H1 (cell line): ENCODE measurements around the gene CACNG7. TPM values are rescaled to one million over a fixed set of nuclear protein-coding genes. Genes with fewer than 3 reads are reported as not detected.

Experiments
- CTCF ChIA-PET: fragments of 300-600 bp; sonication (Branson Sonifier 250); formaldehyde crosslinking; loops from one replicate; lab custom pipeline; 2021; ENCODE audit not compliant: partially characterized antibody; lab: Charles Lee
- POLR2A ChIA-PET: fragments of 300-600 bp; sonication (Branson Sonifier 250); formaldehyde crosslinking; loops from one replicate; lab custom pipeline; 2021; ENCODE audit warnings: inconsistent platforms; ENCODE audit not compliant: partially characterized antibody; lab: Charles Lee
- DNase-seq, 2 experiments: peaks; one replicate each; pipeline versions ENCODE4 v3.0.0 to v3.0.0-alpha.2; 2010 to 2022; ENCODE audit warnings: low spot score in 2 of 2, low read depth in 1 of 2, mixed read lengths in 1 of 2
- FAIRE-seq: peaks from 2 replicates; lab custom pipeline; 2011; peaks lifted over from hg19 to GRCh38; lab: Jason Lieb, UNC
- H2AFZ ChIP-seq: 2 replicates; pipeline ENCODE4 v1.8.1; 2012; ENCODE audit warnings: low read length, inconsistent platforms
- H2AK5ac ChIP-seq: 2 replicates; pipeline ENCODE4 v1.6.1; 2013; ENCODE audit warnings: low read depth, low read length
- H2BK120ac ChIP-seq: replicated peaks from 2 replicates; pipeline ENCODE3; 2013; ENCODE audit warnings: low read depth, low read length, inconsistent platforms
- H2BK12ac ChIP-seq: 2 replicates; pipeline ENCODE4 v1.6.1; 2013; ENCODE audit warnings: low read depth, low read length
- H2BK15ac ChIP-seq: 2 replicates; pipeline ENCODE4 v1.6.1; 2013; ENCODE audit warnings: low read length
- H2BK20ac ChIP-seq: 2 replicates; pipeline ENCODE4 v1.6.1; 2013; ENCODE audit warnings: low read length
- H2BK5ac ChIP-seq: 2 replicates; pipeline ENCODE4 v1.6.1; 2013; ENCODE audit warnings: low read depth, low read length
- H3K14ac ChIP-seq: 2 replicates; pipeline ENCODE4 v1.6.1; 2013; ENCODE audit warnings: inconsistent platforms; ENCODE audit not compliant: insufficient read length
- H3K18ac ChIP-seq: 2 replicates; pipeline ENCODE4 v1.6.1; 2013; ENCODE audit warnings: low read length; ENCODE audit errors: extremely low read depth
- H3K23ac ChIP-seq: 2 replicates; pipeline ENCODE4 v1.6.1; 2013; ENCODE audit warnings: inconsistent platforms; ENCODE audit not compliant: insufficient read length
- H3K23me2 ChIP-seq: 2 replicates; pipeline ENCODE4 v1.6.1; 2013; ENCODE audit warnings: low read depth, low read length
- H3K27ac ChIP-seq: 2 replicates; pipeline ENCODE4 v1.6.1; 2011; ENCODE audit warnings: low read depth, low read length, inconsistent platforms
- H3K27me3 ChIP-seq, 4 experiments: replicated peaks in 1 of 4; 1 replicate in 1 of 4; 2 replicates in 3 of 4; pipeline versions ENCODE4 v1.6.1 to v1.8.1; 2011 to 2013; ENCODE audit warnings: low read length in 3 of 4, mild to moderate bottlenecking in 3 of 4, inconsistent platforms in 2 of 4, mixed read lengths in 2 of 4, moderate library complexity in 1 of 4; ENCODE audit not compliant: control insufficient read depth in 3 of 4, insufficient read depth in 3 of 4; ENCODE audit errors: extremely low read depth in 1 of 4
- H3K36me3 ChIP-seq, 4 experiments: 2 replicates each; pipeline versions ENCODE4 v1.6.1 to v1.8.1; 2011 to 2013; ENCODE audit warnings: mild to moderate bottlenecking in 4 of 4, low read length in 3 of 4, moderate library complexity in 2 of 4, control low read depth in 1 of 4, inconsistent platforms in 1 of 4; ENCODE audit not compliant: insufficient read depth in 4 of 4, control insufficient read depth in 2 of 4
- H3K4ac ChIP-seq: replicated peaks from 2 replicates; pipeline ENCODE3; 2013; ENCODE audit warnings: low read length, low read depth, mixed read lengths, inconsistent platforms; ENCODE audit not compliant: insufficient read length
- H3K4me1 ChIP-seq, 4 experiments: replicated peaks in 1 of 4; 1 replicate in 1 of 4; 2 replicates in 3 of 4; pipeline versions ENCODE4 v1.6.1 to v1.8.1; 2011 to 2013; ENCODE audit warnings: low read length in 3 of 4, inconsistent platforms in 2 of 4, mixed read lengths in 1 of 4; ENCODE audit not compliant: insufficient read depth in 4 of 4, control insufficient read depth in 3 of 4
- H3K4me2 ChIP-seq, 2 experiments: 2 replicates each; pipeline versions ENCODE4 v1.6.1 to v1.8.1; 2011 to 2013; ENCODE audit warnings: low read depth in 2 of 2, low read length in 2 of 2, control low read depth in 1 of 2, inconsistent platforms in 1 of 2, mild to moderate bottlenecking in 1 of 2; ENCODE audit not compliant: insufficient read depth in 1 of 2
- H3K4me3 ChIP-seq, 4 experiments: fragments of 200-600, 300-600 bp in 1 of 4; sonication (generic), shearing (Covaris generic), sonication (Bioruptor Twin) in 1 of 4; 2 replicates each; pipeline versions ENCODE4 v1.5.1 to v1.8.1; 2011 to 2016; ENCODE audit warnings: low read length in 4 of 4, low read depth in 3 of 4, control low read depth in 2 of 4, inconsistent platforms in 2 of 4, mild to moderate bottlenecking in 2 of 4, mixed read lengths in 1 of 4, moderate library complexity in 1 of 4; ENCODE audit not compliant: insufficient read depth in 2 of 4; ENCODE audit errors: extremely low read depth in 1 of 4
- H3K56ac ChIP-seq: replicated peaks from 2 replicates; pipeline ENCODE3; 2013; ENCODE audit warnings: low read depth, mild to moderate bottlenecking, mixed read lengths, low read length, inconsistent platforms; ENCODE audit not compliant: insufficient read length
- H3K79me1 ChIP-seq: 2 replicates; pipeline ENCODE4 v1.6.1; 2013; ENCODE audit warnings: low read depth, low read length, control low read depth
- H3K79me2 ChIP-seq, 2 experiments: 2 replicates each; pipeline versions ENCODE4 v1.6.1 to v1.8.1; 2012 to 2013; ENCODE audit warnings: low read length in 2 of 2, mild to moderate bottlenecking in 2 of 2, inconsistent platforms in 1 of 2; ENCODE audit not compliant: insufficient read depth in 2 of 2, control insufficient read depth in 1 of 2
- H3K9ac ChIP-seq, 4 experiments: replicated peaks in 1 of 4; 1 replicate in 1 of 4; 2 replicates in 3 of 4; pipeline versions ENCODE4 v1.6.1 to v1.8.1; 2011 to 2013; ENCODE audit warnings: low read depth in 3 of 4, low read length in 3 of 4, control low read depth in 2 of 4, mild to moderate bottlenecking in 2 of 4, moderate library complexity in 2 of 4, inconsistent platforms in 1 of 4; ENCODE audit errors: extremely low read depth in 1 of 4
- H3K9me3 ChIP-seq, 2 experiments: 2 replicates each; pipeline versions ENCODE4 v1.6.1 to v1.8.1; 2012 to 2013; ENCODE audit warnings: mild to moderate bottlenecking in 2 of 2, moderate library complexity in 2 of 2, control low read depth in 1 of 2, inconsistent platforms in 1 of 2, low read depth in 1 of 2, low read length in 1 of 2, mixed read lengths in 1 of 2; ENCODE audit not compliant: insufficient read depth in 2 of 2
- H4K20me1 ChIP-seq, 2 experiments: replicated peaks in 1 of 2; 2 replicates each; pipeline versions ENCODE3 to v1.8.1; 2011 to 2013; ENCODE audit warnings: inconsistent platforms in 2 of 2, low read length in 2 of 2, mild to moderate bottlenecking in 1 of 2; ENCODE audit not compliant: insufficient read depth in 2 of 2, control insufficient read depth in 1 of 2
- H4K5ac ChIP-seq: 2 replicates; pipeline ENCODE4 v1.6.1; 2013; ENCODE audit warnings: low read length, low read depth, mixed read lengths, inconsistent platforms; ENCODE audit not compliant: insufficient read length
- H4K8ac ChIP-seq: 2 replicates; pipeline ENCODE4 v1.8.0; 2013; ENCODE audit warnings: mild to moderate bottlenecking, moderate library complexity, low read length, inconsistent platforms; ENCODE audit not compliant: insufficient read depth; ENCODE audit errors: extremely low read depth
- H4K91ac ChIP-seq: replicated peaks from 2 replicates; pipeline ENCODE3; 2013; ENCODE audit warnings: low read length, mixed read lengths, inconsistent platforms; ENCODE audit not compliant: insufficient read length
- BACH1 ChIP-seq: IDR thresholded peaks from 2 replicates; pipeline ENCODE4 v1.6.1; 2012; ENCODE audit warnings: low read length, improper control_type of control experiment
- CBX8 ChIP-seq: fragments of 300-800, 300-1000 bp; sonication (generic); IDR thresholded peaks from 2 replicates; pipeline ENCODE4 v1.7.1; 2016; ENCODE audit warnings: low read depth, low read length, borderline replicate concordance
- CHD1 ChIP-seq: IDR thresholded peaks from 2 replicates; pipeline ENCODE4 v1.6.1; 2012; ENCODE audit warnings: low read depth, low read length, improper control_type of control experiment
- GTF2F1 ChIP-seq: IDR thresholded peaks from 2 replicates; pipeline ENCODE4 v1.6.1; 2012; ENCODE audit warnings: low read depth, low read length, improper control_type of control experiment, borderline replicate concordance
- HDAC6 ChIP-seq: IDR thresholded peaks from one replicate; pipeline ENCODE4 v1.7.1; 2012; ENCODE audit warnings: low read depth, mild to moderate bottlenecking, inconsistent platforms, low read length, moderate library complexity
- JUND ChIP-seq: IDR thresholded peaks from 2 replicates; pipeline ENCODE4 v1.6.1; 2011; ENCODE audit warnings: mild to moderate bottlenecking, improper control_type of control experiment, low read length
- KDM4A ChIP-seq: IDR thresholded peaks from one replicate; pipeline ENCODE4 v1.7.1; 2012; ENCODE audit warnings: low read depth, mild to moderate bottlenecking, moderate library complexity, low read length, inconsistent platforms; ENCODE audit not compliant: severe bottlenecking
- KDM5A ChIP-seq: fragments of 200-600 bp; IDR thresholded peaks from 2 replicates; pipeline ENCODE4 v1.7.1; 2012; ENCODE audit warnings: mild to moderate bottlenecking, low read length, inconsistent platforms, mixed read lengths
- NRF1 ChIP-seq: IDR thresholded peaks from 2 replicates; pipeline ENCODE4 v1.6.1; 2011; ENCODE audit warnings: mild to moderate bottlenecking, low read depth, low read length, improper control_type of control experiment
- SIN3A ChIP-seq, 2 experiments: IDR thresholded peaks in 1 of 2; conservative IDR thresholded peaks in 1 of 2; 2 replicates each; pipeline ENCODE4 v1.6.1; 2011 to 2012; ENCODE audit warnings: low read length in 2 of 2, improper control_type of control experiment in 1 of 2, low read depth in 1 of 2, mild to moderate bottlenecking in 1 of 2
- TBP ChIP-seq: IDR thresholded peaks from 2 replicates; pipeline ENCODE4 v1.6.1; 2011; ENCODE audit warnings: low read depth, low read length, improper control_type of control experiment
- TEAD4 ChIP-seq: IDR thresholded peaks from 2 replicates; pipeline ENCODE4 v1.6.1; 2012; ENCODE audit warnings: low read depth, low read length, inconsistent platforms, mixed read lengths
- WGBS, 2 experiments: shearing (Covaris generic) in 1 of 2; methylation state at CpG; one replicate each; pipeline versions ENCODE4 v1.1.6 to v1.1.7; 2013 to 2015; ENCODE audit warnings: low lambda C conversion rate in 2 of 2, mixed read lengths in 2 of 2, inconsistent platforms in 1 of 2, low coverage in 1 of 2, missing lambda C conversion rate in 1 of 2; ENCODE audit not compliant: insufficient replicate concordance in 2 of 2, insufficient coverage in 1 of 2, insufficient read length in 1 of 2; ENCODE audit errors: extremely low coverage in 1 of 2, missing lambda C conversion rate in 1 of 2; 5-methylcytosine and 5-hydroxymethylcytosine counted together
- polyA plus RNA-seq, 7 experiments: library from polyadenylated mRNA; depleted of rRNA in 3 of 7; stranded (reverse) in 5 of 7; unstranded in 2 of 7; fragments of >200 nt in 5 of 7; fragments of 200-250 nt in 2 of 7; gene quantifications; 1 replicate in 5 of 7; 2 replicates in 1 of 7; 4 replicates in 1 of 7; pipeline versions ENCODE4 v1.2.1 to v1.2.3, GENCODE V29; 2011 to 2013; ENCODE audit warnings: missing spikeins in 2 of 7, mixed read lengths in 2 of 7
- total RNA-seq: library from RNA; stranded (reverse); fragmentation: NEBNext Ultra II Directional; extraction: Animal tissue kit (Norgen Biotek cat#: 25700); gene quantifications from 2 replicates; pipeline ENCODE4 v1.2.1, GENCODE V29; 2021

CACNG7 gene
- total and polyA plus RNA-seq, 2 of the 8 experiments (the other 6 are each of a cell fraction or from before 2014, with no cell fraction given), result 28.9 to 69.8 TPM

DNA sequence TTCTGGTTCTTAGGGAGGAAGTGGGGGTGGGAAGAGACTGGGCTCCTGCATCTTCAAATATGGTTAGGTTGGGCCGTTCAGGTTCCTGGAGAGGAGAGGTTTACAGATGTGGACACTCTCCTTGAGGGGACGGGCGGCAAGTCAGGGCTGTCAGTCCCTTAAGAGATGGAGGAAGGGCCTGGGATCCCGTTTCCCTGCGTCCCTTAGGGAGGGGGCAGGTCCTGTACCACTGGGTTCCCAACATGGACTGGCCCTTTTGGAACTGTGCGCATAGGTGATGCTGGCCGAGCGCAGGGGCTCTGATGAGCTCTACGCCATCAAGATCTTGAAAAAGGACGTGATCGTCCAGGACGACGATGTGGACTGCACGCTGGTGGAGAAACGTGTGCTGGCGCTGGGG is 10.9 kb upstream of the CACNG7 start:
- H2AFZ ChIP-seq, result no peak overlapping the region
- CTCF ChIA-PET, result interaction anchor here (0.6 to 8.6 kb wide), 11 partner anchors 8 to 129 kb away, joined by 3 to 44 read pairs (median 6); partner anchors contain the start of gene PRKCG
- no peaks in the 10 kb centered on the region for H3K9me3 ChIP-seq
- no peak overlapping the region for H4K91ac ChIP-seq
- H3K4ac ChIP-seq, result no peak overlapping the region
- H3K27ac ChIP-seq, result no peak overlapping the region
- H2BK20ac ChIP-seq, result peak overlapping the region; percentile 80; the same call in 1 of the 2 replicates
- peak overlapping the region; percentile 3; the same call in 1 of the 2 replicates for H4K8ac ChIP-seq
- H4K5ac ChIP-seq, result no peak overlapping the region
- no peak overlapping the region for H3K56ac ChIP-seq
- TF ChIP-seq SIN3A (conservative IDR thresholded peaks at IDR 0.05 in 1 of 2, IDR thresholded peaks at IDR 0.05 in 1 of 2; ENCODE audit: low read depth in 1 of 2, low read length in 2 of 2) (no peak), CHD1 (no peak), HDAC6 (no peak), TBP (no peak), GTF2F1 (no peak), KDM4A (no peak), TEAD4 (no peak), CBX8 (no peak), NRF1 (no peak), BACH1 (no peak), KDM5A (no peak), JUND (no peak)
- TF ChIP-seq, all 59 proteins: peak for 0
- H3K4me3 ChIP-seq, result peak overlapping the region; percentile 28 to 68 (median 56); a peak in 7 of 8 replicates
- H2BK5ac ChIP-seq, result peak overlapping the region; percentile 44; the same call in 1 of the 2 replicates
- no peaks in the 10 kb centered on the region for H4K20me1 ChIP-seq
- 0 out of 2 replicates have a peak, but pooled peaks cover 2% of the 10 kb centered on the region for H3K79me1 ChIP-seq
- peaks cover 6% of the 10 kb centered on the region for H3K23me2 ChIP-seq
- 0 out of 2 replicates have a peak overlapping the region, but pooled peaks have one; percentile 53 for H3K18ac ChIP-seq
- H3K27me3 ChIP-seq, result peaks cover 0 to 3% (median 0%) of the 10 kb centered on the region in 4 experiments; a peak in 1 of 7 replicates
- H2BK12ac ChIP-seq, result no peak overlapping the region
- WGBS, 2 experiments, result 17% methylated on average over 16 of the region's 16 CpGs; no CpG with 5 or more reads in 1 of the 2 experiments
- H3K23ac ChIP-seq, result no peak overlapping the region
- no peak overlapping the region for H2BK120ac ChIP-seq
- H2AK5ac ChIP-seq, result no peak overlapping the region
- peaks cover 0 to 8% (median 2%) of the 10 kb centered on the region in 4 experiments; a peak in 4 of 8 replicates for H3K36me3 ChIP-seq
- H3K14ac ChIP-seq, result no peak overlapping the region
- DNase-seq (no peak), FAIRE-seq (no peak)
- POLR2A ChIA-PET, result interaction anchor here (1.0 to 2.5 kb wide), 7 partner anchors 9 to 82 kb away, joined by 5 to 13 read pairs (median 9); partner anchors contain the start of gene MYADM
- peak overlapping the region in 2 of 4 experiments; percentile 5 to 19; a peak in 2 of 7 replicates for H3K9ac ChIP-seq
- H3K4me1 ChIP-seq, result peaks cover 0 to 14% (median 9%) of the 10 kb centered on the region in 4 experiments; a peak in 4 of 7 replicates
- peak overlapping the region; percentile 68 to 100 for H3K4me2 ChIP-seq
- no peaks in the 10 kb centered on the region for H3K79me2 ChIP-seq
- peak overlapping the region; percentile 97; the same call in 1 of the 2 replicates for H2BK15ac ChIP-seq
